ENCODE measurements around the gene PITRM1. TPM values are rescaled to one million over a fixed set of nuclear protein-coding genes. Genes with fewer than 3 reads are reported as not detected.
A peak's percentile ranks its signal among the peaks of the same experiment; 100 is the strongest.

PITRM1 gene
- polyA plus RNA-seq, 1 of the 3 experiments (the other 2 are of a cell fraction) = 79.6 TPM

DNA sequence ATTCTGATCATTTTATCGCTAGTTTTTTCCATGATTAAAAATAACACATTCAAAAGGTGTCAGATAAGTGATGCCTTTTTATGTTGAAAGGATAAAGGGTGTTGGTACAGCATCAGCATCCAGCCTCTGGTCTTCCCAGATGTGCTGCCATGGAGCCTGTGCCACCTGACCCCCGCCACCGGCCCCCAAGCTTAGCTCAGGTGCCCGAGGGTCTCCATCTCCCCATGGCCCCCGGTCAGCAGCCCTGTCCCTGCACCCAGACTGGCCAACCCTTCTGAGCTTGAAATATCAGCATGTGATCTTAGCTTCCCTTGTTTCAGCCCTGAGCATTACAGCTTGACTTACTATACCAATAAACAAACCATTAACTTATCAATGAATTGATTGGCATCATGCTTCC, 80.7 kb downstream of the PITRM1 start (continued):
- TF ChIP-seq, protein P1, sequence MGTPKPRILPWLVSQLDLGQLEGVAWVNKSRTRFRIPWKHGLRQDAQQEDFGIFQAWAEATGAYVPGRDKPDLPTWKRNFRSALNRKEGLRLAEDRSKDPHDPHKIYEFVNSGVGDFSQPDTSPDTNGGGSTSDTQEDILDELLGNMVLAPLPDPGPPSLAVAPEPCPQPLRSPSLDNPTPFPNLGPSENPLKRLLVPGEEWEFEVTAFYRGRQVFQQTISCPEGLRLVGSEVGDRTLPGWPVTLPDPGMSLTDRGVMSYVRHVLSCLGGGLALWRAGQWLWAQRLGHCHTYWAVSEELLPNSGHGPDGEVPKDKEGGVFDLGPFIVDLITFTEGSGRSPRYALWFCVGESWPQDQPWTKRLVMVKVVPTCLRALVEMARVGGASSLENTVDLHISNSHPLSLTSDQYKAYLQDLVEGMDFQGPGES (IDR thresholded peaks at IDR 0.05; ENCODE audit: low read depth, low read length) = no peak
- TF ChIP-seq TCF12 (IDR thresholded peaks at IDR 0.05) (no peak), POLR2AphosphoS5 (IDR thresholded peaks at IDR 0.05; ENCODE audit: low read depth, low read length) (no peak)

DNA sequence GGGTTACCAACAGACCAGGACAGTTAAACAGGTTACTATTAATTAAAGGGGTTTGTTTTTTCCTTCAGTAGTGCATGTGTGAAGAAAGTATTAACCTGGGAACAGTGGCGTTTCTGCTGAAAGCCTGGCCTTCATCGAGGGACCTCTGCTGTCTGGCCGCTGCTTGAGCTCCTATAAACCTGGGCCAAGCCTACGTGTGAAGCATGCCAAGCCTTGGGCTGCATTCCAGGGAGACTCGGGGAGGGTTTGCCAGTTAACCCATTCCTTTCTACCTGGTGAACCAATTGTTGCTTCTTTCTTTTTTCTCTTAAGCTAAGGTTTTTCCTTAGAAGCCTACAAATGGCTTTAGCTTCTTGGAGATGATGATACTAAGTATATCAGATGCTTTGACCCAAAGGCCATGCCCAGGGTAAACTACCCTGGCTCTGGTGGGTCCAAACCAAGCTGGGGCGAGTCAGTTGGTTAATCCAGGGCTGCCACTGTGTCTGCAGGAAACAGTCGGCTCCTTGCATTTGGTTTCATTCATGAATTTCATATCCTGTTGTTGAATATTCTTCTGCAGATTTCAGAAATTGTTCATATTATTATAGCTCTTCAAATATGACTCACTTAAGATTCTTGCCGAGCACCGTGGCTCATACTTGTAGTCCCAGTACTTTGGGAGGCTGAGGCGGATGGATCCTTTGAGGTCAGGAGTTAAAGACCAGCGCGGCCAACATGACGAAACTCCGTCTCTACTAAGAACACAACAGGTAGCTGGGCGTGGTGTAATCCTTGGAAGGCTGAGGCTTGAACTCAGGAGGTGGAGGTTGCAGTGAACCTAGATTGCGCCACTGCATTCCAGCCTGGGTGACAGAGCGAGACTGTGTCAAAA, 81.4 kb downstream of the PITRM1 start:
- no peaks in the 10 kb centered on the region for H3K9me2 ChIP-seq
- H3K9me3 ChIP-seq = no peaks in the 10 kb centered on the region
- H3K9ac ChIP-seq = peak overlapping the region; percentile 66
- H3K4me3 ChIP-seq (ENCODE audit: low read depth in 2 of 2, low read length in 1 of 2) = peak overlapping the region in 1 of 2 experiments; percentile 44; a peak in 2 of 4 replicates
- H3K4me1 ChIP-seq (ENCODE audit: control insufficient read depth in 1 of 2, insufficient read depth in 2 of 2, low read depth in 1 of 2, low read length in 1 of 2) = peaks cover 23 to 52% of the 10 kb centered on the region in 2 experiments
- WGBS (ENCODE audit: low lambda C conversion rate) = 21% methylated on average over 17 of the region's 17 CpGs
- H3K27ac ChIP-seq (ENCODE audit: low read depth in 2 of 2, low read length in 1 of 2) = peak overlapping the region; percentile 50 to 97; a peak in 3 of 4 replicates
- H3K36me3 ChIP-seq (replicated peaks in 1 of 2; ENCODE audit: control insufficient read depth in 1 of 2, insufficient read depth in 2 of 2, low read length in 1 of 2) = peaks cover 4 to 16% of the 10 kb centered on the region in 2 experiments
- H3F3A ChIP-seq (replicated peaks; ENCODE audit: insufficient read depth) = peaks cover 60% of the 10 kb centered on the region
- DNase-seq = no peak
- POLR2A ChIA-PET = interaction anchor here (1.5 kb wide), 1 partner anchor 8 kb away, joined by 4 read pairs; no protein-coding TSS in a partner anchor
- H2AFZ ChIP-seq (ENCODE audit: low read depth) = no peak overlapping the region
- peak overlapping the region; percentile 76 for H3K4me2 ChIP-seq
- no peaks in the 10 kb centered on the region for H4K20me1 ChIP-seq (ENCODE audit: insufficient read depth)
- CTCF ChIA-PET = interaction anchor here (1.1 kb wide), 2 partner anchors 10 to 18 kb away, joined by 3 read pairs; no protein-coding TSS in a partner anchor
- TF ChIP-seq RXRA (IDR thresholded peaks at IDR 0.05; ENCODE audit: borderline replicate concordance, low read depth) (peak; percentile 54; the same call in 1 of the 2 replicates), JUND (IDR thresholded peaks at IDR 0.05) (peak; percentile 66), NFIC (IDR thresholded peaks at IDR 0.05; ENCODE audit: borderline replicate concordance) (peak; percentile 80), EP300 (IDR thresholded peaks at IDR 0.05; ENCODE audit: borderline replicate concordance in 1 of 2, low read depth in 1 of 2, low read length in 1 of 2) (peak in 1 of 2 experiments; percentile 68; a peak in 1 of 4 replicates), POLR2AphosphoS5 (IDR thresholded peaks at IDR 0.05; ENCODE audit: low read depth, low read length) (peak; percentile 27), FOSL2 (IDR thresholded peaks at IDR 0.05; ENCODE audit: borderline replicate concordance, low read depth) (peak; percentile 71; the same call in 1 of the 2 replicates), TCF12 (IDR thresholded peaks at IDR 0.05) (peak; percentile 37; the same call in 1 of the 2 replicates), YY1 (IDR thresholded peaks at IDR 0.05; ENCODE audit: low read depth) (no peak)
- TF ChIP-seq, protein P2, sequence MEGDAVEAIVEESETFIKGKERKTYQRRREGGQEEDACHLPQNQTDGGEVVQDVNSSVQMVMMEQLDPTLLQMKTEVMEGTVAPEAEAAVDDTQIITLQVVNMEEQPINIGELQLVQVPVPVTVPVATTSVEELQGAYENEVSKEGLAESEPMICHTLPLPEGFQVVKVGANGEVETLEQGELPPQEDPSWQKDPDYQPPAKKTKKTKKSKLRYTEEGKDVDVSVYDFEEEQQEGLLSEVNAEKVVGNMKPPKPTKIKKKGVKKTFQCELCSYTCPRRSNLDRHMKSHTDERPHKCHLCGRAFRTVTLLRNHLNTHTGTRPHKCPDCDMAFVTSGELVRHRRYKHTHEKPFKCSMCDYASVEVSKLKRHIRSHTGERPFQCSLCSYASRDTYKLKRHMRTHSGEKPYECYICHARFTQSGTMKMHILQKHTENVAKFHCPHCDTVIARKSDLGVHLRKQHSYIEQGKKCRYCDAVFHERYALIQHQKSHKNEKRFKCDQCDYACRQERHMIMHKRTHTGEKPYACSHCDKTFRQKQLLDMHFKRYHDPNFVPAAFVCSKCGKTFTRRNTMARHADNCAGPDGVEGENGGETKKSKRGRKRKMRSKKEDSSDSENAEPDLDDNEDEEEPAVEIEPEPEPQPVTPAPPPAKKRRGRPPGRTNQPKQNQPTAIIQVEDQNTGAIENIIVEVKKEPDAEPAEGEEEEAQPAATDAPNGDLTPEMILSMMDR (IDR thresholded peaks at IDR 0.05) = peak; percentile 7; the same call in 1 of the 2 replicates
- TF ChIP-seq, protein P3, sequence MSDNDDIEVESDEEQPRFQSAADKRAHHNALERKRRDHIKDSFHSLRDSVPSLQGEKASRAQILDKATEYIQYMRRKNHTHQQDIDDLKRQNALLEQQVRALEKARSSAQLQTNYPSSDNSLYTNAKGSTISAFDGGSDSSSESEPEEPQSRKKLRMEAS (IDR thresholded peaks at IDR 0.05; ENCODE audit: low read depth) = peak; percentile 33; the same call in 1 of the 2 replicates
- TF ChIP-seq, protein P4, sequence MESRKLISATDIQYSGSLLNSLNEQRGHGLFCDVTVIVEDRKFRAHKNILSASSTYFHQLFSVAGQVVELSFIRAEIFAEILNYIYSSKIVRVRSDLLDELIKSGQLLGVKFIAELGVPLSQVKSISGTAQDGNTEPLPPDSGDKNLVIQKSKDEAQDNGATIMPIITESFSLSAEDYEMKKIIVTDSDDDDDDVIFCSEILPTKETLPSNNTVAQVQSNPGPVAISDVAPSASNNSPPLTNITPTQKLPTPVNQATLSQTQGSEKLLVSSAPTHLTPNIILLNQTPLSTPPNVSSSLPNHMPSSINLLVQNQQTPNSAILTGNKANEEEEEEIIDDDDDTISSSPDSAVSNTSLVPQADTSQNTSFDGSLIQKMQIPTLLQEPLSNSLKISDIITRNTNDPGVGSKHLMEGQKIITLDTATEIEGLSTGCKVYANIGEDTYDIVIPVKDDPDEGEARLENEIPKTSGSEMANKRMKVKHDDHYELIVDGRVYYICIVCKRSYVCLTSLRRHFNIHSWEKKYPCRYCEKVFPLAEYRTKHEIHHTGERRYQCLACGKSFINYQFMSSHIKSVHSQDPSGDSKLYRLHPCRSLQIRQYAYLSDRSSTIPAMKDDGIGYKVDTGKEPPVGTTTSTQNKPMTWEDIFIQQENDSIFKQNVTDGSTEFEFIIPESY (IDR thresholded peaks at IDR 0.05; ENCODE audit: borderline replicate concordance, low read depth) = no peak
- TF ChIP-seq, protein P5, sequence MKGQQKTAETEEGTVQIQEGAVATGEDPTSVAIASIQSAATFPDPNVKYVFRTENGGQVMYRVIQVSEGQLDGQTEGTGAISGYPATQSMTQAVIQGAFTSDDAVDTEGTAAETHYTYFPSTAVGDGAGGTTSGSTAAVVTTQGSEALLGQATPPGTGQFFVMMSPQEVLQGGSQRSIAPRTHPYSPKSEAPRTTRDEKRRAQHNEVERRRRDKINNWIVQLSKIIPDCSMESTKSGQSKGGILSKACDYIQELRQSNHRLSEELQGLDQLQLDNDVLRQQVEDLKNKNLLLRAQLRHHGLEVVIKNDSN (IDR thresholded peaks at IDR 0.05; ENCODE audit: borderline replicate concordance, low read depth) = no peak
- TF ChIP-seq, protein P6, sequence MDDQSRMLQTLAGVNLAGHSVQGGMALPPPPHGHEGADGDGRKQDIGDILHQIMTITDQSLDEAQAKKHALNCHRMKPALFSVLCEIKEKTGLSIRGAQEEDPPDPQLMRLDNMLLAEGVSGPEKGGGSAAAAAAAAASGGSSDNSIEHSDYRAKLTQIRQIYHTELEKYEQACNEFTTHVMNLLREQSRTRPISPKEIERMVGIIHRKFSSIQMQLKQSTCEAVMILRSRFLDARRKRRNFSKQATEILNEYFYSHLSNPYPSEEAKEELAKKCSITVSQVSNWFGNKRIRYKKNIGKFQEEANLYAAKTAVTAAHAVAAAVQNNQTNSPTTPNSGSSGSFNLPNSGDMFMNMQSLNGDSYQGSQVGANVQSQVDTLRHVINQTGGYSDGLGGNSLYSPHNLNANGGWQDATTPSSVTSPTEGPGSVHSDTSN (IDR thresholded peaks at IDR 0.05) = peak; percentile 46
- peaks cover 77% of the 10 kb centered on the region for H3K79me2 ChIP-seq (ENCODE audit: insufficient read depth)
- no peaks in the 10 kb centered on the region for H3K27me3 ChIP-seq (ENCODE audit: insufficient read depth)
